CD4-positive, alpha-beta T cell treated with Interleukin-17A for 4 hours (primary cell): ENCODE results near the gene SLC18B1.

ENCODE experiments used
- DNase-seq: peaks from one replicate; pipeline ENCODE4 v3.0.0-alpha.2; 2020; ENCODE audit warnings: mixed read lengths

Gene SLC18B1

GRCh38 chr6:132736239-132736638 is 62.2 kb downstream of the SLC18B1 start:
- no peak for DNase-seq

- no peak for DNase-seq
Observed at GRCh38 chr6:132734694-132735236, 63.7 kb downstream of the SLC18B1 start.

- no peak for DNase-seq
Observed at GRCh38 chr6:132733814-132734213, 64.6 kb downstream of the SLC18B1 start.

GRCh38 chr6:132733283-132733682 is 65.2 kb downstream of the SLC18B1 start:
- DNase-seq: no peak

DNA sequence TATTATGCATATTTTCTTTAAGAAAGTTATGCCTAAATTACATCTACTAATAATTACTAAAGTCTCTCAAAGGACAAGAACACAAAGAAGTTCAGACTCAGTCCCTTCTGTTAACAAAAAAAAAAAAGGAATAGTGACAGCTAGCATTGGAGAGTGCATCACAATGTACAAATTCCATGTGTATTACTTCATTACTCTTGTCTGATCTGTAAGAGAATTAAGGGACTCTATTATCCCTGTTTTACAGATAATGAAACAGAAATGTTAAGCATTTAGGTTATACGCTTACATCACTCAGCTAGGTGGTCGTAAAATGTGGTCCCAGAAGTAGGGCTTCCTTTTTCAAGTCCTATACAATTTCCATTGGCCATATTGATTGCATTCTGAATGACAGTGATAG is 67.4 kb downstream of the SLC18B1 start:
- DNase-seq: no peak

- DNase-seq: no peak
Observed at GRCh38 chr6:132730560-132730959, 67.9 kb downstream of the SLC18B1 start.

DNA sequence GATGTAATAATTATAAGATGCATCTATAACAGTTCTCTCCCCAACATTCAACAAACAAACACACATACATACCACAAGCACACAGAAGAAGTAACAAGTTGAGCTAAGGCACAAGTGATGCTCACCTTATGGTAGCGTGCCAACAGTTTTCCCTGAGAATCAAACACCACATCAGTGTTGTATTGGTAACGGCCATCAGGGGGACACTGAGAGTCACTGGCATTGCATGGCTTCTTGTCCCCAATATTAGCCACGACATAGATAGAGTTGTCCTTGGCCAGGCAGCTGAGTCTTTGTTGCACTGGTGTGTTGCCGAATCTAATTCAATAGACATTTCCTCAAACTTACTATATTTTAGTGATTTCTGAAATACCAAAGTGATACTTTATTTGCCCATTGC is 69.8 kb downstream of the SLC18B1 start:
- no peak for DNase-seq

GRCh38 chr6:132726608-132726975 is 71.8 kb downstream of the SLC18B1 start:
- DNase-seq: no peak

DNA sequence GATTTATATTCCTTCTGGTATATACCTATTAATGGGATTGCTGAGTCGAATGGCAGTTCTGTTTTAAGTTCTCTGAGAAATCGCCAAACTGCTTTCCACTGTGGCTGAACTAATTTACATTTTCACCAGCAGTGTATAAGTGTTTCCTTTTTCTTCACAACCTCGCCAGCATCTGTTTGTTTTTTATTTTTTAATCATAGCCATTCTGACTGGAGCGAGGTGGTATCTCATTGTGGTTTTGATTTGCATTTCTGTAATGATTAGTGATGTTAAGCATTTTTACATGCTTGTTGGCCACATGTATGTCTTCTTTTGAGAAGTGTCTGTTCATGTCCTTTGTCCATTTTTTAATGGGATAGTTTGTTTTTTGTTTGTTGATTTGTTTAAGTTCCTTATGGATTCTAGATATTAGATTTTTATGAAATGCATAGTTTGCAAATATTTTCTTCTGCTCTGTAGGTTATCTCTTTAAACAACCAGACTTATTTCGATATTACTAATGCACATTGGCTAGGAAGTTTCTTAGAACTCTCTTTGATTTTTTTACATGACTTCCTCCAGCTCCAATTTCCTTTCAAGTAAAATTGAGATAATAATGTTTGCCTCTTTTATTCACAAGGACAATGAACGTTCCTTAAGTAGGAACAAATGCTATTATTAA is 72.4 kb downstream of the SLC18B1 start:
- no peak for DNase-seq

DNA sequence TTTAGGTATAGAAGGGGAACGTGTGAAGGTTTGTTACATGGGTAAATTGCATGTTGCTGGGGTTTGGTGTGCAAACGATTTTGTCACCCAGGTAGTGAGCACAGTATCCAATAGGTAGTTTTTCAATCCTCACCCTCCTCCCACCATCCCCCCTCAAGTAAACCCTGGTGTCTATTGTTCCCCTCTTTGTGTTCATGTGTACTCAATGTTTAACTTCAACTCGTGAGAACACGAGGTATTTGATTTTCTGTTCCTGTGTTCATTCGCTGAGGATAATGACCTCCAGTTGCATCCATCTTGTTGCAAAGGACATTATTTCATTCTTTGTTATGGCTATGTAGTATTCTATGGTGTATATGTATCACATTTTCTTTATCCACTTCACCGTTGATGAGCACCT is 73.0 kb downstream of the SLC18B1 start:
- DNase-seq: no peak

DNA sequence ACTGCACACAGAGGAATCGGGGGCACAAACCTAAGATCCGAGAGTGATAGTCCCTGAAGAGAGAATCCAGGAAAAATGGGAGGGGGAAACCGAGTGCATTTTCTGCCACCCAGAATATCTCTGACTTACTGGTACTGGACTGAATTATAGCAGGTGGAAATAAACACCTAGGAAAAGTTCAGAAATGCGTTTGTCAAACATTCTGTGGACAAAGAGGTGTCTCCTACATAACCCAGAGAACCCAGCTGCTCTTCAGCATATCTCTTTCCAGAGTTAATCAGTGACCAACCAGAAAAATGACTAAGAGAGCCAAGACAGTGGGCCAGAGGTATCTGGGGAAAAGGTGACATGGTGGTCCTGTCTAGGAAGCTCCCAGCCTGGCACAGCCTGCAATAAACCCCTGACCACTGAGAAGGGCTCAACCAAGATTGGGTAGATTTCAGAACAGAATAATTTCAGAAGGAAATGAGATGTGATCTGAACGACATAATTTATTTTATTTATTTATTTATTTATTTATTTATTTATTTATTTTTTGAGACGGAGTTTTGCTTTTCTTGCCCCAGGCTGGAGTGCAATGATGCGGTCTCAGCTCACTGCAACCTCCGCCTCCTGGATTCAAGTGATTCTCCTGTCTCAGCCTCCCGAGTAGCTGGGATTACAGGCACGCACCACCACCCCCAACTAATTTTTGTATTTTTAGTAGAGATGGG is 78.5 kb downstream of the SLC18B1 start:
- DNase-seq: no peak
